Psoas muscle (tissue), 8 donors: ENCODE measurements around the gene CILP2. TPM values are rescaled to one million over a fixed set of nuclear protein-coding genes. Genes with fewer than 3 reads are reported as not detected.

Source experiments
- ATAC-seq, 4 donors: fragments of 200-7000 bp; cut with Tn5 transposase; one replicate each; pipeline ENCODE4 v1.9.1; 2020; ENCODE audit warnings: moderate library complexity in 3 of 4, mild to moderate bottlenecking in 2 of 4
- DNase-seq, 2 donors: peaks; one replicate each; pipeline ENCODE4 v3.0.0-alpha.2; 2020
- H3K27ac ChIP-seq: fragments of 200-600 bp; one replicate; pipeline ENCODE4 v1.8.0; 2022
- H3K27me3 ChIP-seq, 3 donors: fragments of 200-600 bp in 1 of 3; one replicate each; pipeline versions ENCODE4 v1.6.1 to v1.8.0; 2013 to 2022; ENCODE audit warnings: low read length in 2 of 3, mild to moderate bottlenecking in 2 of 3, moderate library complexity in 1 of 3; ENCODE audit not compliant: insufficient read depth in 3 of 3
- H3K36me3 ChIP-seq, 2 donors: fragments of 200-600 bp in 1 of 2; one replicate each; pipeline versions ENCODE4 v1.6.1 to v1.8.0; 2013 to 2022; ENCODE audit warnings: low read depth in 1 of 2, mild to moderate bottlenecking in 1 of 2, moderate library complexity in 1 of 2; ENCODE audit not compliant: insufficient read depth in 1 of 2
- H3K4me1 ChIP-seq: fragments of 200-600 bp; one replicate; pipeline ENCODE4 v1.8.0; 2022
- H3K4me3 ChIP-seq: fragments of 200-600 bp; one replicate; pipeline ENCODE4 v1.8.0; 2022; ENCODE audit warnings: mild to moderate bottlenecking
- H3K9me3 ChIP-seq: fragments of 200-600 bp; one replicate; pipeline ENCODE4 v1.8.0; 2022
- CTCF ChIP-seq: fragments of 200-600 bp; IDR thresholded peaks from one replicate; pipeline ENCODE4 v1.8.0; 2022; ENCODE audit warnings: antibody characterized with exemption
- WGBS, 3 donors: extraction: QIAGEN DNeasy Blood & Tissue Kit; methylation state at CpG; one replicate each; pipeline versions ENCODE4 v1.1.6 to v1.1.7; 2013; 5-methylcytosine and 5-hydroxymethylcytosine counted together
- intact Hi-C, 2 donors: fragments of 100-400 bp; cut with DNase I; formaldehyde crosslinking; loops; one replicate each; pipeline versions ENCODE4 v1.11.0 to v1.14.2; 2022
- polyA plus RNA-seq, 3 donors: library from polyadenylated mRNA; stranded (reverse); fragments of 200-250 nt; gene quantifications; one replicate each; pipeline ENCODE4 v1.2.3, GENCODE V29; 2013
- total RNA-seq, 4 donors: library from RNA; stranded (reverse); fragmentation: NEBNext Ultra II Directional in 2 of 4; extraction: Animal tissue kit (Norgen Biotek cat#: 25700) in 2 of 4; gene quantifications; one replicate each; pipeline versions ENCODE4 v1.2.1 to v1.2.4, GENCODE V29; 2021 to 2023
- donor health status: healthy with polysubstance abuse.
- donor health status: DM: no; HTN: no; CAD: no; lungs with moderate emphysema.
- donor health status: Bipolar disorder and iron deficiency.
- donor health status: healthy.
- donor health status: DM: yes; HTN: yes; CAD: no.
- donor health status: DM: no; HTN: no; CAD: no.
- donor health status: DM: no; HTN: no; CAD: no.
- donor health status: DM: yes; HTN: yes; CAD: no.

CILP2 gene
- total and polyA plus RNA-seq, 7 donors: 0.03 TPM; not detected in 6

- peak; percentile 11 for TF ChIP-seq CTCF
- H3K27me3 ChIP-seq: peaks cover 0 to 28% (median 6%) of the 10 kb centered on the region in 3 donors
- no peaks in the 10 kb centered on the region for H3K9me3 ChIP-seq
- H3K4me3 ChIP-seq: no peak overlapping the region
- DNase-seq (no peak), ATAC-seq (no peak)
- 48 to 65% (median 56%) methylated on average over 6 of the region's 6 CpGs for WGBS, 3 donors
- H3K27ac ChIP-seq: no peak overlapping the region
- no peaks in the 10 kb centered on the region for H3K4me1 ChIP-seq
- intact Hi-C loops: no loop called here
- H3K36me3 ChIP-seq: no peaks in the 10 kb centered on the region
These were observed 14.7 kb downstream of the CILP2 start for GRCh38 chr19:19552798-19553197.

- Histone ChIP-seq H3K27me3 (peaks cover 0 to 21% (median 6%) of the 10 kb centered on the region in 3 donors), H3K36me3 (no peaks in the 10 kb centered on the region), H3K9me3 (no peaks in the 10 kb centered on the region), H3K4me1 (no peaks in the 10 kb centered on the region), H3K4me3 (no peak overlapping the region), H3K27ac (no peak overlapping the region)
- TF ChIP-seq CTCF: no peak
- no peak for DNase-seq
- ATAC-seq: no peak
- intact Hi-C loops: no loop called here
- 88 to 95% (median 88%) methylated on average over 10 of the region's 10 CpGs for WGBS, 3 donors
These were observed 15.6 kb downstream of the CILP2 start for GRCh38 chr19:19553670-19554069.

- Histone ChIP-seq H3K27ac (no peak overlapping the region), H3K9me3 (no peaks in the 10 kb centered on the region), H3K4me1 (no peaks in the 10 kb centered on the region), H3K36me3 (no peaks in the 10 kb centered on the region), H3K4me3 (no peak overlapping the region), H3K27me3 (peaks cover 0 to 16% (median 3%) of the 10 kb centered on the region in 3 donors)
- ATAC-seq (peak in 2 of 4 donors; percentile 59 to 64), DNase-seq (peak in 1 of 2 donors; percentile 57)
- intact Hi-C loops: no loop called here
- peak; percentile 54 for TF ChIP-seq CTCF
- WGBS, 3 donors: 66 to 68% (median 66%) methylated on average over 34 of the region's 34 CpGs
These were observed 16.3 kb downstream of the CILP2 start for GRCh38 chr19:19554074-19555023.

- Histone ChIP-seq H3K4me3 (no peak overlapping the region), H3K9me3 (no peaks in the 10 kb centered on the region), H3K27ac (no peak overlapping the region), H3K27me3 (no peaks in the 10 kb centered on the region), H3K4me1 (no peaks in the 10 kb centered on the region), H3K36me3 (no peaks in the 10 kb centered on the region)
- ATAC-seq: no peak
- 71 to 88% (median 77%) methylated on average over 12 to 15 of the region's 15 CpGs for WGBS, 3 donors
- no peak for DNase-seq
- no peak for TF ChIP-seq CTCF
- intact Hi-C loops: no loop called here
These were observed 20.0 kb downstream of the CILP2 start for GRCh38 chr19:19558055-19558454.
